Panc1 (cell line): Measurements from ENCODE around the gene SCYL3. TPM values are rescaled to one million over a fixed set of nuclear protein-coding genes. Genes with fewer than 3 reads are reported as not detected.

Experiments
- ATAC-seq: fragments of 200-7000 bp; cut with Tn5 transposase; 2 replicates; pipeline ENCODE4 v1.9.1; 2020; ENCODE audit warnings: mild to moderate bottlenecking, moderate library complexity
- BruUV-seq: library from RNA; stranded (reverse); fragments of 400-500 nt; replicated peaks from 2 replicates; lab custom pipeline; 2021; lab: Mats Ljungman, UMichigan
- CTCF ChIA-PET: fragments of 300-600 bp; sonication (Branson Sonifier 250); formaldehyde crosslinking; loops from one replicate; lab custom pipeline; 2022; ENCODE audit warnings: antibody characterized with exemption; lab: Charles Lee
- POLR2A ChIA-PET: fragments of 300-600 bp; sonication (Branson Sonifier 250); formaldehyde crosslinking; loops from one replicate; lab custom pipeline; 2022; ENCODE audit warnings: antibody characterized with exemption; lab: Charles Lee
- DNase-seq: peaks from one replicate; pipeline ENCODE4 v3.0.0-alpha.2; 2010; ENCODE audit warnings: low read depth, low spot score
- H3K27ac ChIP-seq: 2 replicates; pipeline ENCODE4 v1.5.1; 2011; ENCODE audit warnings: mild to moderate bottlenecking, low read length, inconsistent platforms
- H3K27me3 ChIP-seq: fragments of 200-500 bp; sonication (Bioruptor generic); 2 replicates; pipeline ENCODE4 v1.6.0; 2014; ENCODE audit warnings: low read length, inconsistent platforms; ENCODE audit not compliant: control insufficient read depth, insufficient read depth
- H3K36me3 ChIP-seq: fragments of 200-500 bp; sonication (Bioruptor generic); 2 replicates; pipeline ENCODE4 v1.5.1; 2014; ENCODE audit warnings: inconsistent platforms, mild to moderate bottlenecking, low read length, moderate library complexity; ENCODE audit not compliant: control insufficient read depth, insufficient read depth
- H3K4me1 ChIP-seq: 2 replicates; pipeline ENCODE4 v1.5.1; 2011; ENCODE audit warnings: inconsistent platforms, mild to moderate bottlenecking, low read length, moderate library complexity; ENCODE audit not compliant: control insufficient read depth, insufficient read depth
- H3K4me3 ChIP-seq, 2 experiments: 2 replicates each; pipeline ENCODE4 v1.5.1; 2011 to 2012; ENCODE audit warnings: low read depth in 2 of 2, low read length in 2 of 2, mild to moderate bottlenecking in 2 of 2, inconsistent platforms in 1 of 2, moderate library complexity in 1 of 2
- H3K9me3 ChIP-seq: fragments of 200-500 bp; sonication (Bioruptor generic); 2 replicates; pipeline ENCODE4 v1.5.1; 2014; ENCODE audit warnings: low read depth, mild to moderate bottlenecking, inconsistent platforms, low read length, moderate library complexity; ENCODE audit not compliant: control insufficient read depth, insufficient read depth
- POLR2AphosphoS5 ChIP-seq: IDR thresholded peaks from 2 replicates; pipeline ENCODE4 v1.6.1; 2012; ENCODE audit warnings: mild to moderate bottlenecking, low read depth, low read length, moderate library complexity
- SIN3A ChIP-seq: IDR thresholded peaks from 2 replicates; pipeline ENCODE4 v1.6.1; 2012; ENCODE audit warnings: low read depth, mild to moderate bottlenecking, low read length, moderate library complexity, borderline replicate concordance; ENCODE audit not compliant: insufficient read depth
- TCF7L2 ChIP-seq: IDR thresholded peaks from 2 replicates; pipeline ENCODE4 v1.6.1; 2011; ENCODE audit warnings: mild to moderate bottlenecking, low read depth, low read length, inconsistent platforms
- in situ Hi-C: cut with HindIII; loops from 2 replicates; pipeline ENCODE4 v1.10.0; 2016; ENCODE audit warnings: low sequenced_read_pairs, low pct_unique_long_range_greater_than_20kb
- intact Hi-C: fragments of 100-400 bp; cut with micrococcal nuclease; formaldehyde crosslinking; loops from one replicate; pipeline ENCODE4 v1.10.0; 2022; ENCODE audit not compliant: unreplicated experiment
- total RNA-seq: library from RNA; stranded (reverse); gene quantifications from one replicate; pipeline ENCODE4 v1.2.1, GENCODE V29; 2021; ENCODE audit not compliant: unreplicated experiment
- TF ChIP-seq, protein P1 (sequence below), 2 experiments: IDR thresholded peaks; 2 replicates each; pipeline ENCODE4 v1.6.1; 2011 to 2012; ENCODE audit warnings: low read depth in 2 of 2, control low read depth in 1 of 2, low read length in 1 of 2, mild to moderate bottlenecking in 1 of 2, moderate library complexity in 1 of 2; ENCODE audit not compliant: insufficient read depth in 1 of 2
- TF ChIP-seq, protein P2 (sequence below): fragments of 450-650 bp; IDR thresholded peaks from 2 replicates; pipeline ENCODE4 v1.5.1; 2017; ENCODE audit warnings: mild to moderate bottlenecking

The SCYL3 gene
- total RNA-seq, 1 experiment from 2014 or later: 7.8 TPM

DNA sequence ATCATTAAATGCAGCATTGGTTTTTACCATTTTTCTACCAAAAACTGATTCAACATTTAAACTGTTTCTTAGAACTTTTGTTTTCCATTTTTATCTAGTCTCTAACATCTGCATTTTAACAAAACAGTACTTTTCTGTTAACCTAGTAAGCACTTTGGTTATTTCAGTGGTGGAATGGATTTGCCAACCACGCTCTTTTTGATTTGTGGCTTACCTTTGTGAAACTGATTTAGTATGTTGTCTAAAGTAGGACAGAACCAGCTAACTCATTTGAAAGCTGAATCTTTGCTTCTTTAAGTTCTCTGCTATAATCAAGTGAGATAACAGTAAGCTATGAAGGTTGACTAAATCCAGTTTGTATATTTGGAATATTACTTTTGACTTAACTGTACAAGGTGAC is 57.5 kb downstream of the SCYL3 start:
- Histone ChIP-seq H3K27me3 (no peaks in the 10 kb centered on the region), H3K4me1 (no peaks in the 10 kb centered on the region), H3K36me3 (peaks cover 3% of the 10 kb centered on the region; the same call in 1 of the 2 replicates), H3K9me3 (no peaks in the 10 kb centered on the region), H3K27ac (no peak overlapping the region), H3K4me3 (no peak overlapping the region)
- intact Hi-C loops (no loop called here), in situ Hi-C loops (no loop called here)
- POLR2A ChIA-PET: no interaction called here
- TF ChIP-seq SIN3A (no peak), POLR2AphosphoS5 (no peak), TCF7L2 (no peak)
- TF ChIP-seq, protein P1, sequence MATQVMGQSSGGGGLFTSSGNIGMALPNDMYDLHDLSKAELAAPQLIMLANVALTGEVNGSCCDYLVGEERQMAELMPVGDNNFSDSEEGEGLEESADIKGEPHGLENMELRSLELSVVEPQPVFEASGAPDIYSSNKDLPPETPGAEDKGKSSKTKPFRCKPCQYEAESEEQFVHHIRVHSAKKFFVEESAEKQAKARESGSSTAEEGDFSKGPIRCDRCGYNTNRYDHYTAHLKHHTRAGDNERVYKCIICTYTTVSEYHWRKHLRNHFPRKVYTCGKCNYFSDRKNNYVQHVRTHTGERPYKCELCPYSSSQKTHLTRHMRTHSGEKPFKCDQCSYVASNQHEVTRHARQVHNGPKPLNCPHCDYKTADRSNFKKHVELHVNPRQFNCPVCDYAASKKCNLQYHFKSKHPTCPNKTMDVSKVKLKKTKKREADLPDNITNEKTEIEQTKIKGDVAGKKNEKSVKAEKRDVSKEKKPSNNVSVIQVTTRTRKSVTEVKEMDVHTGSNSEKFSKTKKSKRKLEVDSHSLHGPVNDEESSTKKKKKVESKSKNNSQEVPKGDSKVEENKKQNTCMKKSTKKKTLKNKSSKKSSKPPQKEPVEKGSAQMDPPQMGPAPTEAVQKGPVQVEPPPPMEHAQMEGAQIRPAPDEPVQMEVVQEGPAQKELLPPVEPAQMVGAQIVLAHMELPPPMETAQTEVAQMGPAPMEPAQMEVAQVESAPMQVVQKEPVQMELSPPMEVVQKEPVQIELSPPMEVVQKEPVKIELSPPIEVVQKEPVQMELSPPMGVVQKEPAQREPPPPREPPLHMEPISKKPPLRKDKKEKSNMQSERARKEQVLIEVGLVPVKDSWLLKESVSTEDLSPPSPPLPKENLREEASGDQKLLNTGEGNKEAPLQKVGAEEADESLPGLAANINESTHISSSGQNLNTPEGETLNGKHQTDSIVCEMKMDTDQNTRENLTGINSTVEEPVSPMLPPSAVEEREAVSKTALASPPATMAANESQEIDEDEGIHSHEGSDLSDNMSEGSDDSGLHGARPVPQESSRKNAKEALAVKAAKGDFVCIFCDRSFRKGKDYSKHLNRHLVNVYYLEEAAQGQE (IDR thresholded peaks at IDR 0.05; ENCODE audit: insufficient read depth in 1 of 2, low read depth in 2 of 2, low read length in 1 of 2): no peak
- TF ChIP-seq, protein P2, sequence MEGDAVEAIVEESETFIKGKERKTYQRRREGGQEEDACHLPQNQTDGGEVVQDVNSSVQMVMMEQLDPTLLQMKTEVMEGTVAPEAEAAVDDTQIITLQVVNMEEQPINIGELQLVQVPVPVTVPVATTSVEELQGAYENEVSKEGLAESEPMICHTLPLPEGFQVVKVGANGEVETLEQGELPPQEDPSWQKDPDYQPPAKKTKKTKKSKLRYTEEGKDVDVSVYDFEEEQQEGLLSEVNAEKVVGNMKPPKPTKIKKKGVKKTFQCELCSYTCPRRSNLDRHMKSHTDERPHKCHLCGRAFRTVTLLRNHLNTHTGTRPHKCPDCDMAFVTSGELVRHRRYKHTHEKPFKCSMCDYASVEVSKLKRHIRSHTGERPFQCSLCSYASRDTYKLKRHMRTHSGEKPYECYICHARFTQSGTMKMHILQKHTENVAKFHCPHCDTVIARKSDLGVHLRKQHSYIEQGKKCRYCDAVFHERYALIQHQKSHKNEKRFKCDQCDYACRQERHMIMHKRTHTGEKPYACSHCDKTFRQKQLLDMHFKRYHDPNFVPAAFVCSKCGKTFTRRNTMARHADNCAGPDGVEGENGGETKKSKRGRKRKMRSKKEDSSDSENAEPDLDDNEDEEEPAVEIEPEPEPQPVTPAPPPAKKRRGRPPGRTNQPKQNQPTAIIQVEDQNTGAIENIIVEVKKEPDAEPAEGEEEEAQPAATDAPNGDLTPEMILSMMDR: no peak
- ATAC-seq (no peak), DNase-seq (no peak)
- BruUV-seq: no TSS peak
- CTCF ChIA-PET: no interaction called here

DNA sequence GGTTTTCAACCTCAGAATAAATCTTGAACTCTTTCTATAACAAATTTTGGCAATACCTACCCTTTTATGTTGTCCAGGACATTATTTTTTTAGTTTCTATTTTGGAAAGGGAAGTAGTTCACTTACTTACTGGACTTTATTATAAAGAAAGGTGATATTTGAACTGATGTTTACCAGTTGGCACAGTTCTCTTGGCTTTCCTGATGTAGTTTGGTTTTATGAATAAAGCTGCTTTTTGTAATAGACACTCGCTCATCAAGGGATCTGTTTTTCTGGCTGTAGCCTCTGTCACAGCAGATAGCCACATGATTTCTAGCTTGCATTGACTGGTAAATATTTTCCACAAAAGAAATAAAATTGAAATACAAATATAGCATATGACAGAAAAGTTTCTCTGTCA is 58.0 kb downstream of the SCYL3 start:
- ChIA-PET POLR2A (no interaction called here), CTCF (no interaction called here)
- H3K36me3 ChIP-seq: peaks cover 7% of the 10 kb centered on the region; the same call in 1 of the 2 replicates
- no TSS peak for BruUV-seq
- DNase-seq: no peak
- H3K4me3 ChIP-seq: no peak overlapping the region
- no peak overlapping the region for H3K27ac ChIP-seq
- no peaks in the 10 kb centered on the region for H3K27me3 ChIP-seq
- H3K4me1 ChIP-seq: no peaks in the 10 kb centered on the region
- no peaks in the 10 kb centered on the region for H3K9me3 ChIP-seq
- in situ Hi-C loops: no loop called here
- no peak for ATAC-seq
- intact Hi-C loops: no loop called here
- no peak for TF ChIP-seq SIN3A
- TF ChIP-seq TCF7L2: no peak
- TF ChIP-seq, protein P1 (IDR thresholded peaks at IDR 0.05; ENCODE audit: insufficient read depth in 1 of 2, low read depth in 2 of 2, low read length in 1 of 2): no peak
- TF ChIP-seq POLR2AphosphoS5: no peak
- TF ChIP-seq, protein P2: no peak
